CD4-positive, alpha-beta T cell treated with Interleukin-12 subunit alpha and Interleukin-12 subunit beta, for 1 hour (primary cell): Measurements from ENCODE around the gene SNX5.

ENCODE experiments used
- DNase-seq: peaks from one replicate; pipeline ENCODE4 v3.0.0-alpha.2; 2020

SNX5 gene

DNA sequence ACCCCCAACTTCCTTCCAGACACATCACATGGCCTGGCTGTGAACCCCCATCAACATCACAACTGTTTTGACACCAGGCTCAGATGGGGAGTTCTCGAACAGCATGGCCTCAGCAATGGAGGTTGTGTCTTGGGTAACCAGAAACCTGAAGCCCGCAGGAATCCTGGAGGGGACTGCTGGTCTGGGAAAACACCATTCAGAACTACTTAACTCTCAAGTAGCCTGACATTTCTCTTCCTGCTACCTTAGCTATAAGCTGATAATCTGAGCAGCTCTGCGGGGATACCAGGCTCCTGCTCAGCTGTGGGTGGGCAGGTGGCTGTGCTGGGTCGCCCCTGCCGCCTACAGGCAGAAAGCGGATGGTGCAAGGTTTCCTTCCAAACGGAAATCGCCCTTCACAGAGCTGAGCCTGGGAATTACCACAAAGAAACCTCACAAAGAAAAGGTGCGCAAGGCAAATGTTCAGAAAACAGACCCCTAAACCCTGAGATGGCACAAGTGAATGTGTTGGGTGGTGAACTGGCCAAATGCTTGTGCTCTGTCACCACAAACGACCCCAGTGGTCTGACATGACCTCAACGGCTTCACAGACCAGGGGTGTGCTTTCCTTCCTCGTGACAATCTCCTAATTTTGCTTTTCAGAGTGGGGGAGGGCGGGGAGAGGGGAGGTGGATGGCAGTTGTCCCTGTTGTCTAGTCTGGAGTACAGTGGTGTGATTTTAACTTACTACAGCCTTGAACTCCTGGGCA lies 29.5 kb downstream of the SNX5 start:
- DNase-seq = peak; percentile 65

DNA sequence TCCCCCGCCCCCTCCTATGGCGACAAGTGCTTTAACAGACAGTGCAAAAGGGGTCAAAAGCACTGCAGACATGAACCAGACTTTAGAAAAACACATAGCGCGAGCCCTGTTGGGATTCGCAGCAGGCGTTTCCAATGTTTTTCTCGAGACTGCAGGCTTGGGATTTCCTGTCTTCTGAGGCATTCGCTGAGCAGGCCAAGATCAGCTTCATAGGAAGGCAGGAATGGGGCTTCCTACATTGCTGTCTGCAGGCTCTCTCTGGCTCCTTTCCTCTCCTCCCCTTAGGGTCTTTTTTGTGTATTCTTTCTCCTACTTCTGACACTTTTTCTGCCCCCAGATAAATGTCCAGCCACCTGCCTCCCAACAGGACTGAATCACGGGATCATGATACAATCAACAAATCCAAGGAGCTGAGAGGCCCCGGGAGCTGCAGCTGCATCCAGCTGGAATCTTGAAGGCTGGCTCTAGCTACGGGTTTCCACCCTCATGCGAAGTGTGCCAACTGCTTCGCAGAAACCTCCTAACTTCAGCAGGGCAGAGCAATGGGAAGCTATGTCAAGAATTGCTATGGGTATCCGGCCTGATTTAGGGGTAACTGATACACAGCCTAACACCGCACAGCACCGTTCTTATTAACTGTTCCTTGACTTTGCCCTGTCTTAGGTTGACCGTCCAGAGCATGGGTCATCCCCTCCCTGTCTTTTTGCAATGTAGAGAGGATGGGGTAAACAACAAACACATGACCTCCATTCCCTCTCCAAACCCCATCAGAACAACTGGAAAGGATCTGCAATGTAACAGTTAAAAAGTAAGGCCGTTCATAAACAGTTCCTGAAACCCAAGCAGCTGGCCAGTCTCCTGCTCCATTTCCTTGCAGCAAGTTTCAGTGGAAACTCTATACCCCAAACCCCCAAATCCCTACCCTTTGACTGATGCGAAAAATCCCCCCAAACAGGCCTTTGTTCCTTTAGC lies 31.5 kb downstream of the SNX5 start:
- DNase-seq = no peak

DNA sequence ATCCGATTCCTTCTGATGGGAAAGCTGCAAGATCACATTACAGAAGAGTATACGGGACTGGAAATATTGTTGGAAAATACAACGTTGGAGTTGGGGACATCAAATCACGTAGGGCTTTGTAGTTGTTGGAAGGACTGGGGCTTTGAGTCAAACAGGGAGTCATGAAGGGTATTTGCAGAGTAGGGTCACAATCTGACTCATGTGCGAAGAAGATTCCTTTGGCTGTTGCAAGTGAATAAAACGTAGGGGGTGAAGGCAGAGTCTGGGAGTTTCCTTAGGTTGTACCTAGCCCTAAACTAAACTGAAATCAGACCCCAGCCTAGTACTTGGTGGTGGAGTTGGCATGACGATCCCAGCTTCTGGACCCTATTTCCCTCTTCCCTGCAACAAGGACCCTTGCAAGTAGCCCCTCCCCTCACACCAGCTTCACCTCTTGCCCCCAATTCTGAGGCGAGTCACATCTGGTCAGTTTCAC lies 32.3 kb downstream of the SNX5 start:
- no peak for DNase-seq

DNA sequence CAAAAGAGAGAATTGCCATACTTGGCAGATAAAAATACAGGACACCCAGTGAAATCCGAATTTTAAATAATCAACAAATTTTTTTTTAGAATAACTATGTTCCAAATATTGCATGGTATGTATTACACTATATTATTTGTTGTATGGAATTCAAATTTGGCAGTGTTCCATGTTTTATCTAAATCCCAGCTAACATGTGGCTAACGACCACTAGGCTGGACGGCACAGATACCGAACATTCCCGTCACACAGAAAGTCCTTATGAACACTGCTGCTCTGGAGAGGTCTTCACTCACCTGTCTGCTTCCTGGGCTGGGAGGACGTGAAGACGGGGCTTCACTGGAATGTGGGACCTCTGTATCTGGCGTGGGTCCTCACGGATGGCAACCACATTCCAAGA lies 32.8 kb downstream of the SNX5 start:
- DNase-seq = no peak

DNA sequence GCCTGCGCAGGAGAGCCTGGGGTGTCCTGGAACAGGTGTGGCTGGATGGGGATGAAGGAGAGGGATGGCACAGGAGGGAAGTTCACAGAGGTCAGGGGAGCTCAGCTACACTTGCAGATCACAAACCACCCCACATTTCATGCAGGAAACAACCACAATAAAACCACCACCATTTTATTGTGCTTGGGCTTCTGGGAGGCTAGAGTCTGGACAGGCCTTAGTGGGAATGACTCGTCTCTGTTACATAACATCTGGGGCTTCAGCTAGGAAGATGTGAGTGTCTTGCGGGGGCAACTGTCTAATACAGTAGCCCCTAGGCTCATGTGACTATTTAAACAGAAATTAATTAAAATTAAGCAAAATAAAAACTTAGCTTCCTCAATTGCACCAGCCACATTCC lies 33.4 kb downstream of the SNX5 start:
- no peak for DNase-seq

DNA sequence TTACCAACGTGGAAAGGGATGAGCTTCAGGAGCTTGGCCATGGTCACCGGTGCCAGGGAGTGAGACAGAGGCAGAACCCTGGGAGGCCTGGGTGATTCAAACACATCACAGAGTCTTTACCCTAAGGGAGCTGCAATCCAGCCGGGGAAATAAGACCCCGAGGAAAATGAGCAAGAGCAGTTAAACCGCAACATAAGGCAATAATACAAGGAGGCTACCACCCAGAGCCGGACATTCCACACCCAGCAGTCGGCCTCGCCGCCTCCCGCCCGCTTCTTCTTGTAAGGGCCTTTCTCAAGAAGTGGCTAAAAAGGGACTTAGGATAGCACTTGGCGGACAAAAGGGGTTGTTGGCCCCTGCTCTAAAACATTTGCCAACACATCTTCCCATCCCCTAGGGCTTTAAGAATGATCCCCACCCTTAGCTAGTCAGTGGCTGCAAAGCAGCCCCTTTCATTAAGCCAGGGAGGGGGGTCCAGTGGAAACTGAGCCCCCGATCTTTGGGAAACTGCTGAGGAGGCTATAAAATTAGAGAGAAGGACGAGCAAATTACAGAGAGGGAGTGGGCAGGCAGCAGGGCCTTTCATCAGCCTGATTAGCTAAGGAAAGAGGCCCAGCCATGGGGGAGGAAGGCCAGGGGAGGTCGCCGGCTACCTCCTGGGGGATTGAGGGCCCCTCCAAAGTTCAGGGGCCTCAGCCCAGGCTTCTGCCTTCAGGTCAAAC lies 34.3 kb downstream of the SNX5 start:
- DNase-seq = no peak

DNA sequence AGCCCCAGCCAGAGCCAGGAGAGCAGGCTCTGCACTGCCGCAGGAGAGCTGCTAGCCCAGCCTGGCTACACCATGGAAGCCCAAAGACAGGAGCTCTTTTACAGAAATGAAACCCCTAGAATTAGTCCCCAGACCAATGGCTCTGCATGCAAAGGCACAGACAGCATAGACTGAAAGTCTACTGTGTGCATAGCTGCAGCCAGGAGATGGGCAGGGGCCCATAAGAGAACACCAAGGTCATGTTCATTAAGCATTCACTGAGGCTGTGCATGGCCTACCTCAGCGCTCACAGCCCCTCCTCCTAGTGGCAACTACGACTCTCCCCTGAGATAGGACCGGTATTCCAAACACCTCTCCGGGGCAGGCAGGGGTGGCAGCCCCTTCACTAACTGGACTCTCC lies 34.9 kb downstream of the SNX5 start:
- no peak for DNase-seq

DNA sequence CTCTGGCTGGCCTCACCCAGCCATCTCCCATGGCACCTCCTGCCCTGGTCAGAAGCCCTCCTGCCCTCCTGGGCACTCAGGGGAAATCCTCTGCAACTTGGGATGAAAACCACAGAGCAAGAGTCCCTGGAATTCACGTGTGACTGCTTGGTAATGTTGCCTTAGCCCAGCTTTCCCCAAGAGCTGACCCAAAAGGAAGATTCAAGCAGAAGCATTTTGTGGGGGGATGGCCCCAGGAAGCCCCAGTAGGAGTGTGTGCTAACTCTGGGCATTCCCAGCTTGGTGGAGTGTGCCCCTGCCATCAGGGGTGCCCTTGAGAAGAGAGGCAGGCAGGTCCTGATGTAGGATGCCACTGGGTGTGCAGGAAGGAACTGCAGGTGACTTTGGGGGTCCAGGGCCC lies 35.5 kb downstream of the SNX5 start:
- no peak for DNase-seq

DNA sequence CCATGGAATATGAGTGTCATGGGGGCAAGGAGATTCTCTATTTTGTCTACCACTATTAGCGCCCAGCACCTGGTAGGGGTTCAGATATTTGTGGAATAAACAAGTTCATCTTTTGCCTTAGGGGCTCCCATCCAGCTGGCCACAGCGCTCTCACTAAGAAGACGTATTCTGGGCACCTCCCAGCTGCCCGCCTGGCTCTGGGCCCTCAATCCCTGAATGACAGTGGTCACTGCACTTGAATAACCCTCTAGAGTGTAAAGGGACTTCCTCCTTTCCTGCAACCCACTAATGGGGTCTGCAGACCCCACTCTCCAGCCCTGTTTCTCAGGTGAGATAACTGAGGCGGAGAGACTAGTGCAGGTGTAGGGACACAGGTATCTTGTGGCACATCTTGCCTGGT lies 36.2 kb downstream of the SNX5 start:
- DNase-seq = no peak

DNA sequence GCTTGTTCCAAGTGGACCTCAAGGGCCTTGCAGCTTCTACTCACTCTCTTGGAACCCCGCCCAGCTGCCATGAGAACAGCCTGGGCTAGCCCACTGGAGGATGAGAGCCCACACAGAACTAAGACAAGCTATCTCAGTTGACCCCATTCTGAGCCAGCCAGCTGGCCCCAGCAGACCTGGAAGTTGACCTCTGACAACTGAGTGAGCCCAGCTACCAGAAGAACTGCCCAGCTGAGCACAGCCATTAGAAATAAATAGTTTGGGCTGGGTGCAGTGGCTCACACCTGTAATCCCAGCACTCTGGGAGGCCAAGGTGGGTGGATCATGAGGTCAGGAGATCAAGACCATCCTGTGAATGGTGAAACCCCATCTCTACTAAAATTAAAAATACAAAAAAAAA lies 37.1 kb downstream of the SNX5 start:
- DNase-seq = no peak

DNA sequence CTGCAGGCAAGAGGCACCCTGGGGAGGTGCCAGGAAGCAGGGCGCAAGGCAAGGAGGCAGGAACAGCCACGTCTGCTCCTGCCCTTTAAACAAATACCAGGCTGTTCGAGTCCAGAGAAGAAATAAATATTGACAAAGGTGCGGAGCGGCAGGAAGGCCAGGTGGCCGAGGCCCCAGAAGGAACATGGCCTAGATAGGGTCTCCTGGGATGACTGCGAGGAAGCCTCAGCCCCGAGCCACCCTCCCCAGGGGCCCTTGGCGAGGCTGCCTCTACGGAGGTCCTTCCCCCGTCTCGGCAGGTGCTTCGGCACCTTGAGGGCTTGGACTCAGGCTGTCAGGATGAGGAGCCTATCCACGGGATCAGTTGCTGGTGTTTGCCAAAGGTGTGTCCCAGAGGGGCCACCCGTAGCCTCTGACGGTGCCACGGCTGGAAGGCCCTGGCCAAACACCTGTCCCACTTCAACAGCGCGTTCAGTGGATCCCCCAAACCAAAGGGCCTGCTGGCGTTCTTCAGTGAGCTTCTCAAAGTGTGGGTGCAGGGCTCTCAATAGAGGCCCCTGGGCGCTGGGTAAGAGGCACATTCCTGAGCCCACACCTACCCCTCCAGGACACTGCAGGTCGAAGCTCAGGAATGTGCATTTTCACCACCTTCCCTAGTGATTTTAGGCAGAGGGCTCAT lies 39.8 kb downstream of the SNX5 start:
- no peak for DNase-seq

DNA sequence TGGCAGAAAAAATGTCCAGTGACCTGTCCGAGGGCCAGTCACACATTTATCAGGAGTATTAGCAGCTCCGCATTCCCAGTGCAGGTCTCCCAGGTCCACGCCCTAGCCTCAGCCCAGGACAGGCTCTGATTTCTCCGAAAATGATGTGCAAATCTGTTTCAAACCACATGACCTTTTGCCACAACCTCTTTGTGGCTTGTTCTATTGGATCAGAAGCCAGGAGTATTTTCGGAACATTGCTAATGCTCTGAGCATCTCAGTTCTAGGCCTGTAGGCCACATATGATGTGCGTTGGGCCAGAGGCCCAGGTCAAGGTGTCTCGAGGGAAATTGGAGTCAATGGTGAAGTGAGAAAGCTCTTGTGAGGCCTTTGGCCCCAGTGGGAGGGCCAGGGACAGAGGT lies 40.4 kb downstream of the SNX5 start:
- no peak for DNase-seq

DNA sequence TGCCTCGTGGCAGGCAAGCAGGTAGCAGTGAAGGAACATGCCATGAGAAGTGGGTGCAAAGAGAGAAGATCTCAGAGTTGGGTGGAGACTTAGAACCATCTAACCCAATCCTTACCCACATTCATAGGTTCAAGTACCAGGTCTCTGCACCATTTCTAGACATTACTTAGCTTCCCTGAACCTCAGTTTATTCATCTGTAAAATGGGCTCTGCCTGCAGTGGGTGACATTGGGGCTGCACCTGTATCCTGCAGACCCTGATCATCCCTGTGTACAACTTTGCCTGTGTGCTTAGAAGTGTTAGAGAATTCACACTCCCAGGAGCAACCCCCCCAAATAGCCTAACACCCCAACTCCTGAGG lies 42.7 kb downstream of the SNX5 start:
- no peak for DNase-seq

DNA sequence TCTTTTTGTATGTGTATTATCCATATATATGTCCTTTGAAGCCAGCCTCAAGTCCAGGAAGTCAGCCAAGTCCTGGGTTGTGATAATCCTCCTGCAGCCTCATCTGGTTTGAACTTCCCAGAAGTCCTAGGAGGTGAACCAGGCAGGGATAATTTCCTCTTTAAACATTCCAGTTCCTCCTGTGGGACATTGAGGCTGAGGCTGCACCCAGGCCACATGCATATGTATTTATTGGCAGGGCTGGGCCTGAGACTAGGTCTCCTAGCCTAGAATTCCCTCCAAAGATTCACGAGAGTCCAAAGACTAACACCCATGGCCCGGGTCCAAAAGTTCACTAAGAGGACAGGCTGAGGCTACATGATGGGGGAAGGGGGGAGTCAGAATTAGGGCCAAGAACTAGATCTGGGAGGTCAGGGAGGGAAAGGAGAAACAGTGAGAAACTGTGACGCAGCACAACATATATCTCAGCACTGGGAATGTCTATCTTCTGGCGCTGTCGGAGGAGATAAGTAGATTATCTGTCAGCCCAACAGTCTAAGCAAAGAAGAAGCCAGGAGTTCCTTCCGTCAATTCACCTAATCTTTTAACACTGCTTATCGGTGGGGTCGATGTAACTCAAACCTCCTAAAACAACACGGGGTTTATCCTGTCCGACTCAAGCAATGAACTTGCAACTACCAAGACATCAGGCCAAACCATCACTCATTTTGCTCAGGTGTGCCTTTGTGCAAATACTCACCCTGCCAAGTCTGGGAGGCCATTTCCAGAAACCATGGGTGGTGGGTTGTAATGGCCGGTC lies 43.3 kb downstream of the SNX5 start:
- DNase-seq = no peak

DNA sequence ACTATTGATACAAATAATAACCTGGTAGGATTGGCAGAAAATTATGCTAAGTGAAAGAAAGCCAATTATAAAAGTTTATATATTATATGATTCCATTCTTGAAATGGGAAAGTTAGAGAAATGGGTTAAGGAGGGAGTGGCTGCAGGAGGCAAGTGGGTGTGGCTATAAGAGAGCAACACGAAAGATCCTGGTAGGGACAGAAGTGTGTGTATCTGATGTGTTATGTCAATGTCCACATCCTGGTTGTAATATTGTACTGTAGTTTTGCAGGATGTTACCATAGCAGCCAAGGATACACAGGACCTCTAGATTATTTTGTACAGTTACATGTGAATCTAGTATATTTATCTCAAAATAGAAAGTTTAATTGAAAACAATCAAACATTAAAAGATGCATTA lies 46.8 kb downstream of the SNX5 start:
- DNase-seq = no peak

DNA sequence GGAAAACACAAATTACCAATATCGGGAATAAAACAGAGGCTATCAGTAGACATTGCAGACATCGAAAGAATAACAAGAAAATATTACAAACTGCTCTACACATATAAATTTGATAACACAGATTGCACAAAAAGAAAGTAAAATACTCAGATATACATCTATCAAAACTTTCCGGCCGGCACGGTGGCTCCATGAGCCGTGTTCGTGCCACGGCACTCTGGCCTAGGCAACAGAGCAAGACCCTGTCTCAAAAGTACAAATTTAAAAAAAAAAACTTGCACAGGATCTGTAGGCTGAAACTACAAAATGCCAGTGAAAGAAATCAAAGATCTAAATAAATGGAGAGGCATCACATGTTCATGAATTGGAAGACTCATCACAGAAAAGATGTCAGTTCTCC lies 49.4 kb downstream of the SNX5 start:
- no peak for DNase-seq

DNA sequence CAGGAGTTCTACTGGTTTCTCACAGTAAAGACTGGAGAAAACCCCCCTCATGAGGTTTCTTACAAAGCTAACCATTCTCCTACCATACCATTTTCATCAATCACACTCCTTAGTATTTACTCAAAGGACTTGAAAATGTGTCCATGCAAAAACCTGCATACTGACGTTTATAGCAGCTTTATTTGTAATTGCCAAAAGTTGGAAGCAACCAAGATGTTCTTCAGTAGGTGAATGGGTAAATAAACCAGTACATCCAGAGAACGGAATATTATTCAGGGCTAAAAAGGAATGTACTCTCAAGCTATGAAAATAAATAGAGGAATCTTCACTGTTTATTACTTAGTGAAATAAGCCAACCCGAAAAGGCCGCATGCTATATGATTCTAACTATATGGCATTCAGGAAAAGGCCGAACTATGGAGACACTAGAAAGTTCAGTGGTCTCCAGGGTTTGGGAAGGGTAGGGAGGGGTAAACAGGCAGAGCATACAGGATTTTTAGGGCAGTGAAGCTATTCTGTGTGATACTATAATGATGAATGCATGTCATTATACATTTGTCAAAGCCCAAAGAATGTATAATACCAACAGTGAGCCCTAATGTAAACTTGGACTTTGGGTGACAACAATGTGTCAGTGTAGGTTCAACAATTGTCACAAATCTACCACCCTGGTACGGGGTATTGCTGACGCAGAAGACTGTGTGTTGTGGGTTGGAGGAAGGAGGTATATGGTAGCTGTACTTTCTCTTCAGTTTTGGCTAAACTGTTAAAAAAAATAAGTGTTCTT lies 50.6 kb downstream of the SNX5 start:
- no peak for DNase-seq

DNA sequence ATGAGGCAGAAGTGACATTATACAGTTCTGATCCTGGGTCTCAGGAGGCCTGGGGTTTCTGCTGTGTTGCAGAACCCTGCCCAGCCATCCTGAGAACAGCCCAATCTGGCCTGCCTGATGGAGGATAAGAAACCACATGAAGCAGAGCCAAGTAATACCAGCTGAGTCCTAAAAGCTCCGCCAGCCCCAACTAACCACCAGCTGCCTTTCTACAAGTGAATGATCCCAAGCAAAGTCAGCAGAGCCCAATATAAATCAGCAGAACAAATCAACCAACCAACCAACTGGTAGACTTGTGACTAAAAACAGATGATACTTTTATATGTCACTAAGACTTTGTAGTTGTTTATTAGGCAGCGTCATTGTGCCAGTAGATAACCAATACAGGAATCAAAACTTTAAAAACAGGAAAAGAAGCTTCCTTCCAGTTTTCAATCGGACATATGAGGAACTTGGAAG lies 52.1 kb downstream of the SNX5 start:
- no peak for DNase-seq

DNA sequence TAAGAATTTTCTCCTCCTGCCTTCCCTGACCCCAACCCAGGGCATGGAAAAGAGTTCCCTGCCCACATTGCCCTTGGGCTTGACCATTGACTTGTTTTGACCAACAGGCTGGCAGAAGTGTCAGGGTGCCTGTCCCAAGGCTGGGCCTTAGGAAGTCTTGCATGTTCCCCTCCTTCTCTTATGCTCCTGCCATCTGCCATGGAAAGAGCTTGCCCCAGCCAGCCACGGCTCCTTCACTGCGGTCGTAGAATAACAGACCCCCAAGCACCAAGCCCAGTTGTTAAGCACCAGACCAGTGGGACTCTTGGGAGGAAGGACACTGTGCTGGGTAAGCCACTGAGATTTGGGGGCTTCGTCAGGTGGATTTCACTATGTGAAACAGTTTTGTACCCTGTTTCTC lies 53.6 kb downstream of the SNX5 start:
- DNase-seq = no peak

DNA sequence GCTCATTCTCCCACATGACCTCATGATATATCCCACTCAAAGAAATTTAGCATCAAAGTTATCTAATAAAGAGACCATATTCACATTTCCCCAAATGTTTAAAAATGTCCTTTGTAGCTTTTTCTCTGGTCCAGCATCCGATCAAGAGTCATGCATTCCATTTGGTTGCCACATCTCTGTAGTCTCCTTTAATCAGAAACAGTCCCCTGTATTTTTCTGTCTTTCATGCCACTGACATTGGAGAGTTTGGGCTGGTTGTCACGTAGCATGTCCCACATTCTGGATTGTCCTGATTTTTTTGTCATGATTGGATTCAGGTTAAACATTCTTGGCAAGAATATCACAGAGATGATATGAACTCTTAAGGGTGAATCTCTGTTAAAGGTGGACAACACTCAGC lies 55.7 kb downstream of the SNX5 start:
- DNase-seq = no peak

DNA sequence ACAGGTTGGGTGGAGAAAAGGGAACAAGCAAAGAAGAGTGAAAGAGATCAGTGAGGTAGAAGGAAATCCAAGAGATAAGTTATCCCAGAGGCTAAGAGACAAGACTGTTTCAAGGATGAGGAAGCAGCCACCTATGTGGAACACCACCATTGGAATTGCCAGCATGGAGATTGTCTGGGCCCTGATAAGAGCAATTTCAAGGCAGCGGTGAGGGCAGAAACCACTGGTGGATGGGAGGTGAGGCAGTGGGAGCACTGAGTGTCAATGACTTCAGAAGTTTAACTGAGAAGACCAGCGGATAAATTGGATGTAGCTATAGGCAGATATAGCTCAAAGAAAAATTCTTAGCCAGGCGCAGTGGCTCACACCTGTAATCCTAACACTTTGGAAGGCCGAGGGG lies 56.7 kb downstream of the SNX5 start:
- DNase-seq = no peak
